LNCAP (cell line): ENCODE data around the gene ICAM3.

Experiments used
- TF ChIP-seq, protein P1 (sequence below): fragments of 450-650 bp; IDR thresholded peaks from 2 replicates; pipeline ENCODE4 v1.5.1; 2017; ENCODE audit warnings: mild to moderate bottlenecking

The ICAM3 gene

DNA sequence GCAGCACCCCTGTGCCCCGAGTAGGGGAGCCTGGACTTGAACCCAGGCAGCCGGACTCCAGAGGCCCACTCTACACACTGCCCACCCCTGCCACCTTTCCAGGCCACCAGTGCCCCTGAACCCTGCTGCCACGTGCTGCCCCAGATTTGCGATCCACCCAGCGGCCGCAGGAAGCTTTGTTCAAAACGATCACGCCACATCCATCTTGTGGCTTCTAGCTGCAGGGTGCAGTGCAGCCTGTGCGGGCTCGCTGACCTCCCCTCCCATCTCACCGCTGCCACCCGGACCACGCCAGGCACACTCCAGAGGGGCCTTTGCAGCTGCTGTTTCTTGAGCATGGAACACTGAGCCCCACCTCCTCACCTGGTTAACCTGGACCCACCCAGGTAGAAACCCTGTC is 9.9 kb downstream of the ICAM3 start:
- TF ChIP-seq, protein P1, sequence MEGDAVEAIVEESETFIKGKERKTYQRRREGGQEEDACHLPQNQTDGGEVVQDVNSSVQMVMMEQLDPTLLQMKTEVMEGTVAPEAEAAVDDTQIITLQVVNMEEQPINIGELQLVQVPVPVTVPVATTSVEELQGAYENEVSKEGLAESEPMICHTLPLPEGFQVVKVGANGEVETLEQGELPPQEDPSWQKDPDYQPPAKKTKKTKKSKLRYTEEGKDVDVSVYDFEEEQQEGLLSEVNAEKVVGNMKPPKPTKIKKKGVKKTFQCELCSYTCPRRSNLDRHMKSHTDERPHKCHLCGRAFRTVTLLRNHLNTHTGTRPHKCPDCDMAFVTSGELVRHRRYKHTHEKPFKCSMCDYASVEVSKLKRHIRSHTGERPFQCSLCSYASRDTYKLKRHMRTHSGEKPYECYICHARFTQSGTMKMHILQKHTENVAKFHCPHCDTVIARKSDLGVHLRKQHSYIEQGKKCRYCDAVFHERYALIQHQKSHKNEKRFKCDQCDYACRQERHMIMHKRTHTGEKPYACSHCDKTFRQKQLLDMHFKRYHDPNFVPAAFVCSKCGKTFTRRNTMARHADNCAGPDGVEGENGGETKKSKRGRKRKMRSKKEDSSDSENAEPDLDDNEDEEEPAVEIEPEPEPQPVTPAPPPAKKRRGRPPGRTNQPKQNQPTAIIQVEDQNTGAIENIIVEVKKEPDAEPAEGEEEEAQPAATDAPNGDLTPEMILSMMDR, result no peak

DNA sequence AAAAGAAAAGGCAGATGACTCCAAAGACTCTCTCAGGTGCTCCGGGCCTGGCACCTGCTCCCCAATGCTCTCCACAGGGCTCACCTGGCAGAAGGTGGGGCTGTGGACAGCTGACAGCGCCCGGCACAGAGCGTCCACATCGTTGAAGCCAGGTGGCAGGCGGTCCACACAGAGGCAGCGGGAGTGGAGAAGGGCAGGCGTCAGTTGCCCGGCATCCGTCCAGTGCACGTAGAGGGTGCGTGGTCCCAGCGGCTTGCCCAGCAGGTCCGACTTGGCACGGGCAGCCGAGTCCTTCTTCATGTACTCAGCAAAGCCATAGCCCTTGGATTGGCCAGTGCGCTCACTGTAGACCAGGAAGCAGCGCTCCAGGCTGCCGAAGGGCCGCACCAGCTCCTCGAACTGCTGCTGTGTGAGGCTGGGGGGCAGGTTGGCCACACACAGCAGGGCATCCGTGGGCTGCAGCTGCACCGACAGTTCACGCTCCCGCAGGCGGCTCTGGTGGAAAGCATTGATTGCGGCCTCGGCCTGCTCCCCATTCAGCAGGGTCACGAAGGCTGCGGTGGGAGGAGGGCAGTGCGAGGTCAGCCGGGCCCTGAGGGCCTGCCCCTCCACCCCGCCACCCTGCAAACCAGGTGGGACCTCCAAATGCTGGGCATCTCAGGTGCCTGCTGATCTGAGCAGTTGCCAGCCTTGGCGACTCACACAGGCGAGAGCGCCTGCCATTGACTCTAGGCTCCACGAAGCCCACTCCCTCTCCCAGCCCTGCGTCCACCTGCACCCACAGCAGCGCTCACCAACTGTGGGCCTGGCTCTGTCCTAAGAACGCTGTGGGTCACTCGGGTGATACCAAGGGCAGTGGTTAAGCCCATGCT is 10.6 kb downstream of the ICAM3 start:
- TF ChIP-seq, protein P1, result no peak

DNA sequence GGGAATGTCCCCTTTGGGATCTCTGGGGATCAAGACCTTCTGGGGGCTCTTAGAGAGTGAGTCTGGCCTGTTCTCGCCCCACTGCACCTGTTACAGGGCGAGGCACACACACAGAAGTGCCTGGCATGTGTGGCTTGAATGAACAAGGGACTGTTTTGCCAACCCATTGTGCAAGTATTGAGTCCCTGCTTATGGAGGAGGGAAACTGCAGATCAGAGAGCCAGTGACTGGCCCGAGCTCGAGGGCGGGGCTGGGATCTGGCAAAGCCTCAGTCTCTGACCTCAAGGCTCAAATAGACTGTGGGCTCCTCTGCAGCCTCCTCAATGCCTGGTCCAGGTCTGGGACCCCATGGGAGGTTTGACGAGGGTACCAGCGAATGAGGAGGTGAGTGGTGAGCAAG is 11.6 kb downstream of the ICAM3 start:
- TF ChIP-seq, protein P1, result no peak

DNA sequence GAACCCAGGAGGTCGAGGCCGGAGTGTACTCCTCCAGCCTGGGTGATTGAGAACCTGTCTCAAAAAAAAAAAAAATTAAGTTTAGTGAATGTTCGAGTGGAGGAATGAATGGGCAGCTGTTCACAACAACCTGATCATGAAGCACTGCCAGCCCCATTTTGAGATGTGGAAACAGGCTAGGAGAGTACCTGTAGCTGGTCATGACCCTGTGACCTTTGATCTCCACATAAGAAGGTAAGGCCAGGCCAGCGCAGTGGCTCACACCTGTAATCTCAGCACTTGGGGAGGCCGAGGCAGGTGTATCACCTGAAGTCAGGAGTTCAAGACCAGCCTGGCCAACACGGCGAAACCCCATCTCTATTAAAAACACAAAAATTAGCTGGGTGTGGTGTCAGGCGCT is 13.7 kb downstream of the ICAM3 start:
- TF ChIP-seq, protein P1, result no peak

DNA sequence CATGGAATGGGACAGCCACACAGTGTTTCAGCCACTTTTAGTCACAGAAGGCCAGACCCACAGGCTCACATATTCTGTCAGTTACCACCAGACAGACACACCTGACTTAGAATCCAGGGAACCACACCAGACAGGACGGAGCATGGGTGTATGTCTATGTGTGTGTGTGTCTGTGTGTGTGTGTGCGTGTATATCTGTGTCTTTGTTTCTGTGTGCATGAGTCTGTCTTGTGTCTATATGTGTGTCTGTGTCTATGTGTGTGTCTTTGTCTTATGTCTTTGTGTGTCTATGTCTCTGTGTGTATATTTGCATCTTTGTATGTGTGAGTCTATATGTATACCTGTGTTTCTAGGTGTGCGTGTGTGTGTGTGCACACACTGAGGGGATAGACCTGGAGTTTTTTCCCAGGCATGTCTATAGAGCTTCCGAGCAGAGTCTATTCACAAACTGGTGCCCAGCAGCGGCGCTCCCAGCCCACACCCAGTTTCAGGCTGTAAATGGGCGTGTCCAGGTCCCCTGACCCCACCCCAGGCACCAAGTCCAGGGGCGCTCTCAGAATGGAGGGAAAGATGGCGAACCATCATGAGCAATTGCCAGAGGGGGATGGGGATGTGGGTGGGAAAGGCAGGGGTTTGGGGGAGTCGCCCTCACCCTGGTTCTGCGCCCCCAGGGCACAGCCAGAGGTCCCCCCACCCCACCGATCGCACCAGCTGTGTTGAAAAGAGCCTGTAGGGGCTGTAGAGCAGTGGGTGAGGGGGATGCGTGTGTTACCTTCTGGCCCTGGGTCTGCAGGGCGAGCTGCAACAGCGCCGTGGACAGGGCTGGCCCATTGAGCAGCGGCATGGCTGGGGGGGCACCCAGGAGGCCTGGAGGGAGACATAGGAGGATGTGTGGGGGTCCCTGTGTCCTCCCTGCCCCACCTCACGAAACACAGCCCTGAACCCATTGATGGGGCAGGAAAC is 17.3 kb downstream of the ICAM3 start:
- TF ChIP-seq, protein P1, result no peak

DNA sequence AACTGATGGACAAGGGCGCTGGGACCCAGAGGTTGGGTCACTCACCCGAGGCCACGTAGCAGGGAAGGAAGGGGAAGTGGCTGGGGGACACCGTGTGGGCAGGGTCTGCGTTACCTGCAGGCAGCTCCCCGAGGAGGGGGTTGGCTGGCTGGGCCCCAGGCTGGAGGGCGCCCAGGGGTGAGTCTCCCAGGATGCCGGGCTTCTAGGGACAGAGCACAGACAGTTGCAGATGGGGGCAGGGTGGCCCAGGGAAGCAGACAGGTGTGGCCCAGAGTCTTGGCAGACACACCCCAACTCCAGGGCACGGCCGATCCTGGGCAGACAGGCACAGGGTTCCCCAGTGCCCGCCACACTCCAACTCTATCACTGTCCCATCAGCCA is 18.0 kb downstream of the ICAM3 start:
- TF ChIP-seq, protein P1, result no peak

DNA sequence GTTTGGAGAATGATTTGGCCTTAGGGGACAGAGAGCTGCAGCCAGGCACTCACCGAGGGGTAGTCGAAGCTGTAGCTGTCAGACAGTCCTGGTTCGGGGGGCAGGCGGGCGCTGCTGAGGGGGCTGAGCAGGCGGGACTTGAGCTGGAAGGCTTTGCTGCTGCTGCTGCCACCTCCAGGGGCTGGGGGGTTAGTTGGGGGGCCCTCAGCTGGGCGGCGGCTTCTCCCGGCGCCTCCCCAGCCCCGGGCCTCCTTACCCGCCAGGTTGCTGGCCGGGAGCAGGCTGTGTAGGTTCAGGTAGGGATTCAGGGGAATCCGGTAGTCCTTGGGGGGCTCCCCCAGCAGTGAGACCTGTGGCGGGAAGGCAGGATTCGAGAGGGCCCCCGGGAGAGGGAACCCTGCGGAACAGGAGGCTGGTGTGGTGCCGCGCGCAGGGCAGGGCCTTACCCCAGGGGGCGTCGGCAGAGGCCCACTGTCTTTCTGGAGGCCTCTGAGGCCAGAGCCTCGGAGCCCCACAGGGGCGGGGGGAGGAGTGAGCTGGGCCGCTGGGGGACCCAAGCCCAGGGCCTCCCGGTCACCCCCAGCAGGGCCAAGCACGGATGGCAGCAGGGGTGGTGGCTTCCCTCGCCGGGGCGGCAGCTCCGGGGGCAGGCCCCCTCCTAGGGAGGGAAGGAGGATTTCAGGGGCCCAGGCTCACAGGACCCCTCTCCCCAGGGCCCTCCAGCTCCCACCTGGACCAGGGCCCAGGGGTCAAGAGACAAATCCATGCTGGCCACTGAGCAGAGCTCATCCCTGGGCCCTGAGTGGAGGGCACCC is 18.6 kb downstream of the ICAM3 start:
- TF ChIP-seq, protein P1, result no peak
